ENCODE data around the gene BMAL1. TPM values are rescaled to one million over a fixed set of nuclear protein-coding genes. Genes with fewer than 3 reads are reported as not detected.

Gene BMAL1
- total and polyA plus RNA-seq, 2 donors (not counting 1 experiment from before 2014, with no cell fraction given): 10.7 to 11.2 TPM

DNA sequence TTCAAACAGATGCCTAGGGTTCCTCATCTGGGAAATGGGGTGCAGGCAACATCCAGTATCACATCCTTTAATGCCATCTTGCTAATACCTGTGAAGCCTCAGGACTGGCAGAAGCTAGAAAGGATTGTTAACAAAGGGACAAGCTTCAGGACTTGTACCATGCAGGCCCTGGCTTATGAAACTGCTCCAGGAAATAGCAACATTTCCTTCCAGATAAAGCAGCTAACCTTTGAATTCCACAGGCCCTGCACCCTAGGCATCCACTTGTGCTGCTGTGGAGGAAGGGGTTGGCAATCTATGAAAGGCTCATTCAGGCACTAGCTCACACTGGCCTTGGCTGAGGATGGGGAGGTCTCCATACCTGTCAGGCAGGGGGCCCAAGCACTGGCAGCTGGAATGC lies 98.2 kb downstream of the BMAL1 start:
- Histone ChIP-seq H3K27ac (ENCODE audit: insufficient read depth, low read length) (no peak overlapping the region), H3K9ac (ENCODE audit: insufficient read depth, low read length) (no peak overlapping the region), H3K79me2 (ENCODE audit: control insufficient read depth, insufficient read depth, low read length) (no peaks in the 10 kb centered on the region), H3K36me3 (ENCODE audit: control insufficient read depth, insufficient read depth, low read length) (peaks cover 3% of the 10 kb centered on the region), H4K20me1 (ENCODE audit: control insufficient read depth, extremely low read depth, insufficient read depth, low read length) (no peaks in the 10 kb centered on the region), H3K27me3 (ENCODE audit: control insufficient read depth, insufficient read depth, low read length) (no peaks in the 10 kb centered on the region), H3K4me1 (ENCODE audit: control insufficient read depth, extremely low read depth, insufficient read depth, low read length) (no peaks in the 10 kb centered on the region), H3K4me3 (replicated peaks in 1 of 4; ENCODE audit: control extremely low read depth in 1 of 4, insufficient read depth in 1 of 4, low read depth in 3 of 4, low read length in 4 of 4) (no peak overlapping the region), H3K4me2 (ENCODE audit: extremely low read depth, insufficient read depth, low read length) (no peak overlapping the region), H2AFZ (ENCODE audit: low read length) (no peak overlapping the region), H3K9me3 (ENCODE audit: control insufficient read depth, insufficient read depth, low read depth, low read length) (no peaks in the 10 kb centered on the region)
- TF ChIP-seq CTCF (conservative IDR thresholded peaks at IDR 0.05 in 1 of 2, IDR thresholded peaks at IDR 0.05 in 1 of 2; ENCODE audit: low read depth in 1 of 2, low read length in 2 of 2) (no peak), EZH2 (IDR thresholded peaks at IDR 0.05; ENCODE audit: low read length, missing control alignments) (no peak)
- DNase-seq (ENCODE audit: low read depth in 2 of 2): no peak

DNA sequence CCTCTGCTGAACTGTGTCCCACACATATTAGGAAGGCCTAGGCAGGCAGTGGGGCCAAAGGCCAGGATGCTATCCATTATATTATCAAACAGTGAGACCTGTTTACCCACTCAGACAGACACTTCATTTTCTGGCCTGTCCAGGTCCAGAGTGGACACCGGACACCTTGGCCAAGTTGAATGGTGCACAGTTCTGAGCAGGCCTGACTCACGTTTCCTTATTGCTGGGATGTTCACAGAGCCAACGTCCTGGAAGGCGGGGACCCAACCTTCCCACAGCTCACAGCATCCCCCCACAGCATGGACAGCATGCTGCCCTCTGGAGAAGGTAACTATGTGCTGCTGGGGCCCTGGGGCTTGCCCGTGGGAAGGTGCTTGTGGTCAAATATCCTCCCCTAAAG lies 98.8 kb downstream of the BMAL1 start:
- Histone ChIP-seq H3K9me3 (ENCODE audit: control insufficient read depth, insufficient read depth, low read depth, low read length) (no peaks in the 10 kb centered on the region), H3K4me3 (replicated peaks in 1 of 4; ENCODE audit: control extremely low read depth in 1 of 4, insufficient read depth in 1 of 4, low read depth in 3 of 4, low read length in 4 of 4) (no peak overlapping the region), H3K4me2 (ENCODE audit: extremely low read depth, insufficient read depth, low read length) (no peak overlapping the region), H4K20me1 (ENCODE audit: control insufficient read depth, extremely low read depth, insufficient read depth, low read length) (no peaks in the 10 kb centered on the region), H3K36me3 (ENCODE audit: control insufficient read depth, insufficient read depth, low read length) (peaks cover 5% of the 10 kb centered on the region), H3K4me1 (ENCODE audit: control insufficient read depth, extremely low read depth, insufficient read depth, low read length) (no peaks in the 10 kb centered on the region), H3K27me3 (ENCODE audit: control insufficient read depth, insufficient read depth, low read length) (no peaks in the 10 kb centered on the region), H3K27ac (ENCODE audit: insufficient read depth, low read length) (no peak overlapping the region), H2AFZ (ENCODE audit: low read length) (no peak overlapping the region), H3K79me2 (ENCODE audit: control insufficient read depth, insufficient read depth, low read length) (no peaks in the 10 kb centered on the region), H3K9ac (ENCODE audit: insufficient read depth, low read length) (no peak overlapping the region)
- no peak for DNase-seq (ENCODE audit: low read depth in 2 of 2)
- TF ChIP-seq EZH2 (IDR thresholded peaks at IDR 0.05; ENCODE audit: low read length, missing control alignments): no peak
- no peak for TF ChIP-seq CTCF (conservative IDR thresholded peaks at IDR 0.05 in 1 of 2, IDR thresholded peaks at IDR 0.05 in 1 of 2; ENCODE audit: low read depth in 1 of 2, low read length in 2 of 2)

- DNase-seq (ENCODE audit: low read depth in 2 of 2): no peak
- Histone ChIP-seq H3K27ac (ENCODE audit: insufficient read depth, low read length) (no peak overlapping the region), H3K9ac (ENCODE audit: insufficient read depth, low read length) (no peak overlapping the region), H2AFZ (ENCODE audit: low read length) (no peak overlapping the region), H3K9me3 (ENCODE audit: control insufficient read depth, insufficient read depth, low read depth, low read length) (no peaks in the 10 kb centered on the region), H3K27me3 (ENCODE audit: control insufficient read depth, insufficient read depth, low read length) (no peaks in the 10 kb centered on the region), H3K4me2 (ENCODE audit: extremely low read depth, insufficient read depth, low read length) (no peak overlapping the region), H3K4me3 (replicated peaks in 1 of 4; ENCODE audit: control extremely low read depth in 1 of 4, insufficient read depth in 1 of 4, low read depth in 3 of 4, low read length in 4 of 4) (no peak overlapping the region), H3K36me3 (ENCODE audit: control insufficient read depth, insufficient read depth, low read length) (peaks cover 5% of the 10 kb centered on the region), H3K4me1 (ENCODE audit: control insufficient read depth, extremely low read depth, insufficient read depth, low read length) (no peaks in the 10 kb centered on the region), H3K79me2 (ENCODE audit: control insufficient read depth, insufficient read depth, low read length) (no peaks in the 10 kb centered on the region), H4K20me1 (ENCODE audit: control insufficient read depth, extremely low read depth, insufficient read depth, low read length) (no peaks in the 10 kb centered on the region)
- no peak for TF ChIP-seq CTCF (conservative IDR thresholded peaks at IDR 0.05 in 1 of 2, IDR thresholded peaks at IDR 0.05 in 1 of 2; ENCODE audit: low read depth in 1 of 2, low read length in 2 of 2)
- TF ChIP-seq EZH2 (IDR thresholded peaks at IDR 0.05; ENCODE audit: low read length, missing control alignments): no peak
Observed at GRCh38 chr11:13376838-13377237, 99.2 kb downstream of the BMAL1 start.

Measured in fibroblast of lung (primary cell).